PC-3 (cell line): ENCODE measurements around the gene CD86. TPM values are rescaled to one million over a fixed set of nuclear protein-coding genes. Genes with fewer than 3 reads are reported as not detected.

ENCODE experiments used
- ATAC-seq: fragments of 200-7000 bp; cut with Tn5 transposase; 2 replicates; pipeline ENCODE4 v1.9.1; 2020; ENCODE audit warnings: mild to moderate bottlenecking, moderate library complexity
- BruUV-seq: library from RNA; stranded (reverse); fragments of 400-500 nt; replicated peaks from 2 replicates; lab custom pipeline; 2021; lab: Mats Ljungman, UMichigan
- CTCF ChIA-PET: fragments of 300-600 bp; sonication (Branson Sonifier 250); formaldehyde crosslinking; loops from one replicate; lab custom pipeline; 2022; ENCODE audit warnings: antibody characterized with exemption; lab: Charles Lee
- POLR2A ChIA-PET: fragments of 300-600 bp; sonication (Branson Sonifier 250); formaldehyde crosslinking; loops from one replicate; lab custom pipeline; 2022; ENCODE audit warnings: antibody characterized with exemption; ENCODE audit not compliant: unreplicated experiment; lab: Charles Lee
- DNase-seq: peaks from one replicate; pipeline ENCODE4 v3.0.0-alpha.2; 2015
- H2AFZ ChIP-seq: fragments of 300-600 bp; sonication (generic); 2 replicates; pipeline ENCODE4 v1.6.0; 2016; ENCODE audit warnings: antibody characterized with exemption, low read length
- H3F3A ChIP-seq: fragments of 300-600 bp; sonication (generic); one replicate; pipeline ENCODE4 v1.6.0; 2017; ENCODE audit warnings: antibody characterized with exemption, low read length, control low read depth, mild to moderate bottlenecking; ENCODE audit not compliant: unreplicated experiment
- H3K27ac ChIP-seq: fragments of 300-600 bp; sonication (generic); 2 replicates; pipeline ENCODE4 v1.5.1; 2016; ENCODE audit warnings: mild to moderate bottlenecking, low read length
- H3K27me3 ChIP-seq: fragments of 300-600 bp; sonication (generic); 2 replicates; pipeline ENCODE4 v1.6.1; 2016; ENCODE audit warnings: low read length, mixed read lengths
- H3K36me3 ChIP-seq: fragments of 300-600 bp; sonication (generic); 2 replicates; pipeline ENCODE4 v1.6.1; 2016; ENCODE audit warnings: low read depth, mixed run types, low read length, mixed read lengths
- H3K4me1 ChIP-seq: fragments of 300-600 bp; sonication (generic); 2 replicates; pipeline ENCODE4 v1.5.1; 2016; ENCODE audit warnings: low read length; ENCODE audit not compliant: insufficient read depth
- H3K4me2 ChIP-seq: fragments of 300-600 bp; sonication (generic); 2 replicates; pipeline ENCODE4 v1.6.0; 2016; ENCODE audit warnings: low read length
- H3K4me3 ChIP-seq: fragments of 300-600 bp; sonication (generic); 2 replicates; pipeline ENCODE4 v1.5.1; 2016; ENCODE audit warnings: mild to moderate bottlenecking, low read length, mixed read lengths
- H3K79me2 ChIP-seq: fragments of 300-600 bp; sonication (generic); 2 replicates; pipeline ENCODE4 v1.6.1; 2017; ENCODE audit warnings: low read length, mixed read lengths
- H3K9ac ChIP-seq: fragments of 300-600 bp; sonication (generic); 2 replicates; pipeline ENCODE4 v1.6.0; 2016; ENCODE audit warnings: mild to moderate bottlenecking, low read length
- H3K9me2 ChIP-seq: fragments of 300-600 bp; sonication (generic); replicated peaks from 2 replicates; pipeline ENCODE4 v1.6.1; 2016; ENCODE audit warnings: mixed run types, low read length, mixed read lengths
- H3K9me3 ChIP-seq: fragments of 300-600 bp; sonication (generic); 2 replicates; pipeline ENCODE4 v1.6.1; 2016; ENCODE audit warnings: low read length, mixed read lengths
- H4K20me1 ChIP-seq: fragments of 300-600 bp; sonication (generic); 2 replicates; pipeline ENCODE4 v1.6.1; 2016; ENCODE audit warnings: low read length, mixed read lengths
- CTCF ChIP-seq: fragments of 300-600 bp; sonication (generic); conservative IDR thresholded peaks from 2 replicates; pipeline ENCODE4 v1.5.1; 2017; ENCODE audit warnings: antibody characterized with exemption, low read depth, mild to moderate bottlenecking, low read length
- EZH2 ChIP-seq: fragments of 300-600 bp; sonication (generic); IDR thresholded peaks from one replicate; pipeline ENCODE4 v1.6.1; 2017; ENCODE audit warnings: antibody characterized with exemption, mild to moderate bottlenecking, low read length; ENCODE audit not compliant: unreplicated experiment
- EZH2phosphoT487 ChIP-seq: fragments of 300-600 bp; sonication (generic); IDR thresholded peaks from 2 replicates; pipeline ENCODE4 v1.6.1; 2018; ENCODE audit warnings: mild to moderate bottlenecking, antibody characterized with exemption, low read length, borderline replicate concordance
- intact Hi-C: fragments of 100-400 bp; cut with micrococcal nuclease; formaldehyde crosslinking; loops from 2 replicates; pipeline ENCODE4 v1.9.0; 2023
- total RNA-seq: library from RNA; depleted of rRNA; stranded (reverse); fragments of >200 nt; gene quantifications from 2 replicates; pipeline ENCODE4 v1.2.3, GENCODE V29; 2014

CD86 gene
- total RNA-seq, 1 experiment from 2014 or later = 0.07 TPM

GRCh38 chr3:122078235-122078935, 23.2 kb downstream of the CD86 start:
- no peak for TF ChIP-seq EZH2
- TF ChIP-seq EZH2phosphoT487 = no peak
- TF ChIP-seq CTCF = no peak
- H3K4me2 ChIP-seq = no peak overlapping the region
- POLR2A ChIA-PET = interaction anchor here (0.5 kb wide), 1 partner anchor 276 kb away, joined by 3 read pairs; no protein-coding TSS in a partner anchor
- no peak overlapping the region for H3K27ac ChIP-seq
- H3F3A ChIP-seq = no peaks in the 10 kb centered on the region
- BruUV-seq = no TSS peak
- intact Hi-C loops = no loop called here
- H4K20me1 ChIP-seq = no peaks in the 10 kb centered on the region
- no peaks in the 10 kb centered on the region for H3K79me2 ChIP-seq
- H2AFZ ChIP-seq = no peak overlapping the region
- H3K4me1 ChIP-seq = peaks cover 5% of the 10 kb centered on the region
- no peak overlapping the region for H3K4me3 ChIP-seq
- no peaks in the 10 kb centered on the region for H3K9me2 ChIP-seq
- CTCF ChIA-PET = interaction anchor here (0.7 kb wide), 1 partner anchor 228 kb away, joined by 3 read pairs; no protein-coding TSS in a partner anchor
- H3K36me3 ChIP-seq = no peaks in the 10 kb centered on the region
- H3K9ac ChIP-seq = no peak overlapping the region
- H3K27me3 ChIP-seq = peaks cover 6% of the 10 kb centered on the region; the same call in 1 of the 2 replicates
- ATAC-seq = no peak
- no peak for DNase-seq
- H3K9me3 ChIP-seq = no peaks in the 10 kb centered on the region

DNA sequence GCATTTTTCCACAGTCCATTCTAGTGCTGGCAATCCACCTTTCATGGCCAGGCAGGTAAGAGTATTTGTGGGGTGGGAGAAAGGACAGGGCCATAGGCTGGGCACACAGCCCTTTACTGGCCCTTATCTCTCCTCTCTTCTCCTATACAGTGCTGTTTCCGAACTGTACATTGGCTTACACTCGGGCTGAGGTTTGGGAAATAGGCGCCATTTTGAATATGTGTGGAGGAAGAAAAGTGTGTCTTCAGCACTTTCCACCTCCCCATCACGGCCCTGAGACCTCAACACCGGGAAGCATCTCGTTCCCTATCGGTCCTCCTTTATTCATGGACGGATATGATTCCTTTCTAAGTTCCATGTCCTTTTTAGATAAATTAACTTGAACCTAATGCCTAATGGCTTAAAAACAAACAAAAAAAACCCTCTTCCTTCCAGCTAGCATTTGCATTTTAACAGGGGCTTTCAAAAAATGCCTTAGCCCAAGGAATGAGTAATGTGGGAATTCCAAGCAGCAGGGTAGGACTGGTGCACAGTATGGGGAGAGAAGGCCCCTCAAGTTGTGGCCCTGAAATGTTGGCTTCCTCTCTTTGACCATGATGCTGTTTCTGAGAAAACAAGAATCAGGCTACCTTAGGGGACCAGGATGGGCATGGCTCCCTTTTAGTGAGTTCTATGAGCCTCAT, 24.5 kb downstream of the CD86 start:
- TF ChIP-seq EZH2 (no peak), CTCF (no peak), EZH2phosphoT487 (no peak)
- no peaks in the 10 kb centered on the region for H3K9me2 ChIP-seq
- H3K4me3 ChIP-seq = no peak overlapping the region
- no peaks in the 10 kb centered on the region for H3K79me2 ChIP-seq
- peaks cover 6% of the 10 kb centered on the region; the same call in 1 of the 2 replicates for H3K27me3 ChIP-seq
- H3K9me3 ChIP-seq = no peaks in the 10 kb centered on the region
- ChIA-PET CTCF (no interaction called here), POLR2A (no interaction called here)
- H3K9ac ChIP-seq = no peak overlapping the region
- H3K4me2 ChIP-seq = no peak overlapping the region
- no TSS peak for BruUV-seq
- no peaks in the 10 kb centered on the region for H3K36me3 ChIP-seq
- no peak for DNase-seq
- ATAC-seq = no peak
- H3K4me1 ChIP-seq = peaks cover 5% of the 10 kb centered on the region
- no peaks in the 10 kb centered on the region for H4K20me1 ChIP-seq
- no peak overlapping the region for H3K27ac ChIP-seq
- intact Hi-C loops = no loop called here
- peak overlapping the region; percentile 23; the same call in 1 of the 2 replicates for H2AFZ ChIP-seq
- no peaks in the 10 kb centered on the region for H3F3A ChIP-seq

GRCh38 chr3:122080207-122080587, 25.0 kb downstream of the CD86 start:
- Histone ChIP-seq H3K27ac (no peak overlapping the region), H3K4me1 (peaks cover 5% of the 10 kb centered on the region), H3K4me2 (no peak overlapping the region), H4K20me1 (no peaks in the 10 kb centered on the region), H3K4me3 (no peak overlapping the region), H3K9me2 (no peaks in the 10 kb centered on the region), H3F3A (no peaks in the 10 kb centered on the region), H3K27me3 (peaks cover 6% of the 10 kb centered on the region; the same call in 1 of the 2 replicates), H3K9me3 (no peaks in the 10 kb centered on the region), H3K36me3 (no peaks in the 10 kb centered on the region), H3K79me2 (no peaks in the 10 kb centered on the region), H2AFZ (no peak overlapping the region), H3K9ac (no peak overlapping the region)
- no peak for TF ChIP-seq EZH2
- BruUV-seq = no TSS peak
- ChIA-PET CTCF (no interaction called here), POLR2A (no interaction called here)
- no peak for ATAC-seq
- no peak for DNase-seq
- intact Hi-C loops = no loop called here
